H1 (cell line): ENCODE results near the gene TDRD12. TPM values are rescaled to one million over a fixed set of nuclear protein-coding genes. Genes with fewer than 3 reads are reported as not detected.

Experiments
- MAX ChIP-seq: IDR thresholded peaks from 2 replicates; pipeline ENCODE4 v1.6.1; 2012; ENCODE audit warnings: inconsistent platforms
- polyA plus RNA-seq, 7 experiments: library from polyadenylated mRNA; depleted of rRNA in 3 of 7; stranded (reverse) in 5 of 7; unstranded in 2 of 7; fragments of >200 nt in 5 of 7; fragments of 200-250 nt in 2 of 7; gene quantifications; 1 replicate in 5 of 7; 2 replicates in 1 of 7; 4 replicates in 1 of 7; pipeline versions ENCODE4 v1.2.1 to v1.2.3, GENCODE V29; 2011 to 2013; ENCODE audit warnings: missing spikeins in 2 of 7, mixed read lengths in 2 of 7
- total RNA-seq: library from RNA; stranded (reverse); fragmentation: NEBNext Ultra II Directional; extraction: Animal tissue kit (Norgen Biotek cat#: 25700); gene quantifications from 2 replicates; pipeline ENCODE4 v1.2.1, GENCODE V29; 2021
- TF ChIP-seq, protein P1 (sequence below): fragments of 300-600 bp; sonication (generic); IDR thresholded peaks from 2 replicates; pipeline ENCODE4 v1.7.1; 2012; ENCODE audit warnings: low read length, moderate library complexity, mild to moderate bottlenecking, inconsistent platforms; ENCODE audit not compliant: insufficient replicate concordance

The TDRD12 gene
- total and polyA plus RNA-seq, 2 of the 8 experiments (the other 6 are each of a cell fraction or from before 2014, with no cell fraction given): 0.39 to 0.88 TPM

- TF ChIP-seq, protein P1, sequence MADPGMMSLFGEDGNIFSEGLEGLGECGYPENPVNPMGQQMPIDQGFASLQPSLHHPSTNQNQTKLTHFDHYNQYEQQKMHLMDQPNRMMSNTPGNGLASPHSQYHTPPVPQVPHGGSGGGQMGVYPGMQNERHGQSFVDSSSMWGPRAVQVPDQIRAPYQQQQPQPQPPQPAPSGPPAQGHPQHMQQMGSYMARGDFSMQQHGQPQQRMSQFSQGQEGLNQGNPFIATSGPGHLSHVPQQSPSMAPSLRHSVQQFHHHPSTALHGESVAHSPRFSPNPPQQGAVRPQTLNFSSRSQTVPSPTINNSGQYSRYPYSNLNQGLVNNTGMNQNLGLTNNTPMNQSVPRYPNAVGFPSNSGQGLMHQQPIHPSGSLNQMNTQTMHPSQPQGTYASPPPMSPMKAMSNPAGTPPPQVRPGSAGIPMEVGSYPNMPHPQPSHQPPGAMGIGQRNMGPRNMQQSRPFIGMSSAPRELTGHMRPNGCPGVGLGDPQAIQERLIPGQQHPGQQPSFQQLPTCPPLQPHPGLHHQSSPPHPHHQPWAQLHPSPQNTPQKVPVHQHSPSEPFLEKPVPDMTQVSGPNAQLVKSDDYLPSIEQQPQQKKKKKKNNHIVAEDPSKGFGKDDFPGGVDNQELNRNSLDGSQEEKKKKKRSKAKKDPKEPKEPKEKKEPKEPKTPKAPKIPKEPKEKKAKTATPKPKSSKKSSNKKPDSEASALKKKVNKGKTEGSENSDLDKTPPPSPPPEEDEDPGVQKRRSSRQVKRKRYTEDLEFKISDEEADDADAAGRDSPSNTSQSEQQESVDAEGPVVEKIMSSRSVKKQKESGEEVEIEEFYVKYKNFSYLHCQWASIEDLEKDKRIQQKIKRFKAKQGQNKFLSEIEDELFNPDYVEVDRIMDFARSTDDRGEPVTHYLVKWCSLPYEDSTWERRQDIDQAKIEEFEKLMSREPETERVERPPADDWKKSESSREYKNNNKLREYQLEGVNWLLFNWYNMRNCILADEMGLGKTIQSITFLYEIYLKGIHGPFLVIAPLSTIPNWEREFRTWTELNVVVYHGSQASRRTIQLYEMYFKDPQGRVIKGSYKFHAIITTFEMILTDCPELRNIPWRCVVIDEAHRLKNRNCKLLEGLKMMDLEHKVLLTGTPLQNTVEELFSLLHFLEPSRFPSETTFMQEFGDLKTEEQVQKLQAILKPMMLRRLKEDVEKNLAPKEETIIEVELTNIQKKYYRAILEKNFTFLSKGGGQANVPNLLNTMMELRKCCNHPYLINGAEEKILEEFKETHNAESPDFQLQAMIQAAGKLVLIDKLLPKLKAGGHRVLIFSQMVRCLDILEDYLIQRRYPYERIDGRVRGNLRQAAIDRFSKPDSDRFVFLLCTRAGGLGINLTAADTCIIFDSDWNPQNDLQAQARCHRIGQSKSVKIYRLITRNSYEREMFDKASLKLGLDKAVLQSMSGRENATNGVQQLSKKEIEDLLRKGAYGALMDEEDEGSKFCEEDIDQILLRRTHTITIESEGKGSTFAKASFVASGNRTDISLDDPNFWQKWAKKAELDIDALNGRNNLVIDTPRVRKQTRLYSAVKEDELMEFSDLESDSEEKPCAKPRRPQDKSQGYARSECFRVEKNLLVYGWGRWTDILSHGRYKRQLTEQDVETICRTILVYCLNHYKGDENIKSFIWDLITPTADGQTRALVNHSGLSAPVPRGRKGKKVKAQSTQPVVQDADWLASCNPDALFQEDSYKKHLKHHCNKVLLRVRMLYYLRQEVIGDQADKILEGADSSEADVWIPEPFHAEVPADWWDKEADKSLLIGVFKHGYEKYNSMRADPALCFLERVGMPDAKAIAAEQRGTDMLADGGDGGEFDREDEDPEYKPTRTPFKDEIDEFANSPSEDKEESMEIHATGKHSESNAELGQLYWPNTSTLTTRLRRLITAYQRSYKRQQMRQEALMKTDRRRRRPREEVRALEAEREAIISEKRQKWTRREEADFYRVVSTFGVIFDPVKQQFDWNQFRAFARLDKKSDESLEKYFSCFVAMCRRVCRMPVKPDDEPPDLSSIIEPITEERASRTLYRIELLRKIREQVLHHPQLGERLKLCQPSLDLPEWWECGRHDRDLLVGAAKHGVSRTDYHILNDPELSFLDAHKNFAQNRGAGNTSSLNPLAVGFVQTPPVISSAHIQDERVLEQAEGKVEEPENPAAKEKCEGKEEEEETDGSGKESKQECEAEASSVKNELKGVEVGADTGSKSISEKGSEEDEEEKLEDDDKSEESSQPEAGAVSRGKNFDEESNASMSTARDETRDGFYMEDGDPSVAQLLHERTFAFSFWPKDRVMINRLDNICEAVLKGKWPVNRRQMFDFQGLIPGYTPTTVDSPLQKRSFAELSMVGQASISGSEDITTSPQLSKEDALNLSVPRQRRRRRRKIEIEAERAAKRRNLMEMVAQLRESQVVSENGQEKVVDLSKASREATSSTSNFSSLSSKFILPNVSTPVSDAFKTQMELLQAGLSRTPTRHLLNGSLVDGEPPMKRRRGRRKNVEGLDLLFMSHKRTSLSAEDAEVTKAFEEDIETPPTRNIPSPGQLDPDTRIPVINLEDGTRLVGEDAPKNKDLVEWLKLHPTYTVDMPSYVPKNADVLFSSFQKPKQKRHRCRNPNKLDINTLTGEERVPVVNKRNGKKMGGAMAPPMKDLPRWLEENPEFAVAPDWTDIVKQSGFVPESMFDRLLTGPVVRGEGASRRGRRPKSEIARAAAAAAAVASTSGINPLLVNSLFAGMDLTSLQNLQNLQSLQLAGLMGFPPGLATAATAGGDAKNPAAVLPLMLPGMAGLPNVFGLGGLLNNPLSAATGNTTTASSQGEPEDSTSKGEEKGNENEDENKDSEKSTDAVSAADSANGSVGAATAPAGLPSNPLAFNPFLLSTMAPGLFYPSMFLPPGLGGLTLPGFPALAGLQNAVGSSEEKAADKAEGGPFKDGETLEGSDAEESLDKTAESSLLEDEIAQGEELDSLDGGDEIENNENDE: no peak
- no peak for TF ChIP-seq MAX
Measured at GRCh38 chr19:32688311-32688710, 31.3 kb upstream of the TDRD12 start (continued).
